NB4 (cell line): ENCODE measurements around the gene GDI2.

Experiments used
- DNase-seq: peaks from one replicate; pipeline ENCODE4 v3.0.0; 2010; ENCODE audit warnings: low read depth
- H3K4me3 ChIP-seq: one replicate; pipeline ENCODE4 v1.5.1; 2011; ENCODE audit warnings: mild to moderate bottlenecking, low read depth, low read length, moderate library complexity
- MYC ChIP-seq: IDR thresholded peaks from 2 replicates; pipeline ENCODE4 v1.6.1; 2011; ENCODE audit warnings: low read depth, low read length
- POLR2A ChIP-seq: IDR thresholded peaks from 2 replicates; pipeline ENCODE4 v1.6.1; 2011; ENCODE audit warnings: mild to moderate bottlenecking; ENCODE audit not compliant: insufficient read length; ENCODE audit errors: extremely low read depth
- TF ChIP-seq, protein P1 (sequence below): IDR thresholded peaks from 2 replicates; pipeline ENCODE4 v1.6.1; 2011; ENCODE audit warnings: low read depth, low read length
- TF ChIP-seq, protein P2 (sequence below): IDR thresholded peaks from one replicate; pipeline ENCODE4 v1.5.1; 2012; ENCODE audit warnings: low read depth, low read length

Gene GDI2

DNA sequence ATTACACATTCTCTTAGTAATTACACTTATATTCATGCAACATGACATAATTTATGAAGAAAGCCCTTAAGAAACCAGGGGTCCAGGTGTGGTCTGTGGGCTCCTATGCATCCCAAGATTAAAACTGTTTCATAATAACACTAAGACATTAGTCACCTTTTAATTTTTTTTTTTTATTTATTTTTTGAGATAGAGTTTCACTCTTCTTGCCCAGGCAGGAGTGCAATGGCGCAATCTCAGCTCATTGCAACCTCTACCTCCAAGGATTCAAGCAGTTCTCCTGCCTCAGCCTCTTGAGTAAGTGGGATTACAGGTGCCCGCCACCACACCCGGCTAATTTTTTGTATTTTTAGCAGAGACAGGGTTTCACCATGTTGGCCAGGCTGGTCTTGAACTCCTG, 12.5 kb downstream of the GDI2 start:
- no peak for DNase-seq
- H3K4me3 ChIP-seq: no peak overlapping the region
- TF ChIP-seq, protein P1, sequence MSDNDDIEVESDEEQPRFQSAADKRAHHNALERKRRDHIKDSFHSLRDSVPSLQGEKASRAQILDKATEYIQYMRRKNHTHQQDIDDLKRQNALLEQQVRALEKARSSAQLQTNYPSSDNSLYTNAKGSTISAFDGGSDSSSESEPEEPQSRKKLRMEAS: no peak
- no peak for TF ChIP-seq MYC
- TF ChIP-seq, protein P2, sequence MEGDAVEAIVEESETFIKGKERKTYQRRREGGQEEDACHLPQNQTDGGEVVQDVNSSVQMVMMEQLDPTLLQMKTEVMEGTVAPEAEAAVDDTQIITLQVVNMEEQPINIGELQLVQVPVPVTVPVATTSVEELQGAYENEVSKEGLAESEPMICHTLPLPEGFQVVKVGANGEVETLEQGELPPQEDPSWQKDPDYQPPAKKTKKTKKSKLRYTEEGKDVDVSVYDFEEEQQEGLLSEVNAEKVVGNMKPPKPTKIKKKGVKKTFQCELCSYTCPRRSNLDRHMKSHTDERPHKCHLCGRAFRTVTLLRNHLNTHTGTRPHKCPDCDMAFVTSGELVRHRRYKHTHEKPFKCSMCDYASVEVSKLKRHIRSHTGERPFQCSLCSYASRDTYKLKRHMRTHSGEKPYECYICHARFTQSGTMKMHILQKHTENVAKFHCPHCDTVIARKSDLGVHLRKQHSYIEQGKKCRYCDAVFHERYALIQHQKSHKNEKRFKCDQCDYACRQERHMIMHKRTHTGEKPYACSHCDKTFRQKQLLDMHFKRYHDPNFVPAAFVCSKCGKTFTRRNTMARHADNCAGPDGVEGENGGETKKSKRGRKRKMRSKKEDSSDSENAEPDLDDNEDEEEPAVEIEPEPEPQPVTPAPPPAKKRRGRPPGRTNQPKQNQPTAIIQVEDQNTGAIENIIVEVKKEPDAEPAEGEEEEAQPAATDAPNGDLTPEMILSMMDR: no peak
- TF ChIP-seq POLR2A: no peak

DNA sequence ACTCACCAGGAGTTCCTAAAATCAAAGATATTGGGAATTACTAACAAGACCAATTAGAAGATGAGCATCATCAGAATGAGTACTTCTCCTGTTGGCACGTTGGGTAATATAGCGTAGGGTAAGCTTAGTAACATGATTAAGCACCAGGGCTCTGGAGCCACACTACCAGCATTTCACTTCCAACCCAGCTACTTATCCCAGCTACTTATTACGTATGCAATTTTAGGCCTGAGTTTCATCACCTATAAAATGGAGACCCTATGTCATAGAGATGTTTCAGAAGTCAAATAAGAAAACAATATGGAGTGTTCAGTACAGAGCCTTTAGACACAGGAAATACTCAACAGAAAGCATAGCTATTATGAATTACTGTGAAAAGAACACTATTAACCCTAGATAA, 19.0 kb downstream of the GDI2 start:
- no peak for DNase-seq
- TF ChIP-seq MYC (no peak), POLR2A (no peak)
- TF ChIP-seq, protein P2: no peak
- TF ChIP-seq, protein P1: no peak

DNA sequence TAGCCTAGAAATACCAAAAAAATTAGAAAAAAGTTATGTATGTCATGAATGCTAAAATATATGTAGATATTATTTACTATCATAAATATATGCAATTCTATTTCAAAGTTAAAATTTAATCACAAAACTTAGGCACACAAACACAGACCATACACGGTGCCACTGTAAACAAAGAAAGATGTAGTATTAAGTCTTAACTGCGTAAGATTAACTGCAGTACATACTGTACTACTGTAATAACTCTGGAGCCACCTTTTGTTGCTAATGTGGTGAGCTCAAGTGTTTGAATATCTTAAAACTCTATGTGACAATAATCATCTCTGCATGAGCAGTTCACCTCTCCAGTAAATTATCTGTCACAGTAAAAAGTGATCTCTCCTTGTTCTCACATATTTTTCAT, 23.6 kb downstream of the GDI2 start:
- TF ChIP-seq, protein P2: no peak
- TF ChIP-seq, protein P1: no peak
- TF ChIP-seq MYC (no peak), POLR2A (no peak)
- DNase-seq: no peak
- H3K4me3 ChIP-seq: no peak overlapping the region

More for the DNA sequence above, 19.0 kb downstream of the GDI2 start:
- H3K4me3 ChIP-seq: no peak overlapping the region

DNA sequence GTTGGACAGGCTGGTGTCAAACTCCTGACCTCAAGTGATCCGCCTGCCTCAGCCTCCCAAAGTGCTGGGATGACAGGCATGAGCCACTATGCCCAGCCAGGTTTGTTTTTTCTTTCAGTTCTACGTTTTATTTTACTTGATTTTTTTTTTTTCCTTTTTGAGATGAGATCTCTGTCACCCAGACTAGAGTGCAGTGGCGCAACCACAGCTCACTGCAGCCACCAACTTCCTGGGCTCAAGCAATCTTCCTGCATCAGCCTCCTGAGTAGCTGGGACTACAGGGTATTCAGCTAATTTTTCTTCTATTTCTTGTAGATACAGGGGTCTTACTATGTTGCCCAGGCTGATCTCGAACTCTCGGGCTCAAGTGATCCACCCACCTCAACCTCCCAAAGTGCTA, 24.3 kb downstream of the GDI2 start:
- no peak overlapping the region for H3K4me3 ChIP-seq
- TF ChIP-seq MYC (no peak), POLR2A (no peak)
- TF ChIP-seq, protein P1: no peak
- TF ChIP-seq, protein P2: no peak
- DNase-seq: no peak

DNA sequence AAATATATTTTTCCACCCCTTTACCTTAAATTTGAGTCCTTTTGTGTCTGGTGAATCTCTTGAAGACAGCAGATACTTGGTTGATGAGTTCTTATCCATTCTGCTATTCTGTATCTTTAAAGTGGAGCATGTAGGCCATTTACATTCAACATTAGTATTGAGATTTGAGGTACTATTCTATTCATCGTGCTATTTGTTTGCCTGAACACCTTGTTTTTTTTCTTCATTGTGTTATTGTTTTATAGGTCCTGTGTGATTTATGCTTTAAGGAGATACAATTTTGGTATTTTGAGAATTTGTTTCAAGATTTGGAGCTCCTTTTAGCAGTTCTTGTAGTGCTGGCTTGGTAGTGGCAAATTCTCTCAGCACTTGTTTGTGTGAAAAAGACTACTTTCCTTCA, 29.9 kb downstream of the GDI2 start:
- no peak for DNase-seq
- no peak overlapping the region for H3K4me3 ChIP-seq
- TF ChIP-seq POLR2A: no peak
- TF ChIP-seq, protein P2: no peak
- TF ChIP-seq, protein P1: no peak
- no peak for TF ChIP-seq MYC

DNA sequence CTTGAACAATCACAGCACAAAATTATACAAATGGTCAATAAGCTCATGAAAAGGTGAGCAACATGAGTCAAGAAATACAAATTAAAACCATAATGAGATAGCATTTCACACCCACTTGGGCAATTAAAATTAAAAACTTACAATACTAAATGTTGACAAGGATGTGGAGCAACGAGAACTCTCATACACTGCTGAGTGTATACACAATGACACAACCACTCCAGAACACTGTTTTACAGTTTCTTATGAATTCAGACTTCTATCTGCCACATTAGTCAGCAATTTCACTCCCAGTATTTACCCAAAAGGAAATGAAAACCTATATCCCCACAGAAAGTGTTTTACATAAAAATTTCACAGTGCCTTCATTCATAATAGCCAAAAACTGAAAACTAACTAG, 31.1 kb downstream of the GDI2 start:
- no peak for DNase-seq
- TF ChIP-seq, protein P1: no peak
- TF ChIP-seq, protein P2: no peak
- TF ChIP-seq MYC (no peak), POLR2A (no peak)
- no peak overlapping the region for H3K4me3 ChIP-seq
